Stimulated activated CD4-positive, alpha-beta T cell treated with anti-CD3 and anti-CD28 coated beads, Interleukin-12 subunit alpha, Interleukin-12 subunit beta, amount 100 ng/mL, for 4 hours (primary cell): ENCODE results near the gene IFI44L.

Experiments used
- DNase-seq: peaks from one replicate; pipeline ENCODE4 v3.0.0-alpha.2; 2020

The IFI44L gene

DNA sequence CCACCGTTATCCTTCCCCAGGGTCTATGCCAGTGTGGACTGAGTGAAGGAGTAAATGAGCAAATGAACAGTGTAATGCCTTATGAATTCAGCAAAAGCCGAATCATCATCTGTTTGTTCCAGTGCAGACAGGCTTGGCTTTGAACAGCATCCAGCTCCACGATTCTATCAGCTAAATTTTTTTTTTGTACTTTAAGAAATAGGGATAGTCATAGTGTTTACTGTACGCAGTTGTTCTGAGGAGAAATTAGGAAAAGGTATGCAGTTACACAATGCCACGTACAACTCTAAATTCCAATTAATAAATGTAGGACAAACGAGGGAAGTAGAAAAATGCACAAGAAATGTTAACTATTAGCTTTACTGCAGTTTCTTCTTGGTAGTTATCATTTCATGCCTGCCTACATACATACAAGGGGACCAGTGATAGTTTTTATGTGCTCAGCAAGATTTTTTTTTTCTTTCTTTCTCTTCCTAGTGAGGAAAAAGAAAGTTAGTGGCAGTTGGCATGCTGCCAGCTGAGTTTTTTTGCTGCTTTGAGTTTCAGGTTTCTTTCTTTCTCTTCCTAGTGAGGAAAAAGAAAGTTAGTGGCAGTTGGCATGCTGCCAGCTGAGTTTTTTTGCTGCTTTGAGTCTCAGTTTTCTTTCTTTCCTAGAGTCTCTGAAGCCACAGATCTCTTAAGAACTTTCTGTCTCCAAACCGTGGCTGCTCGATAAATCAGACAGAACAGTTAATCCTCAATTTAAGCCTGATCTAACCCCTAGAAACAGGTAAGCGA, at the start of gene IFI44L:
Gene IFI44L (plus strand): TSS at position 646 of the 777 bp plus-strand sequence. CDS start 7,468 bp downstream, outside the sequence.
- peak; percentile 61 for DNase-seq

DNA sequence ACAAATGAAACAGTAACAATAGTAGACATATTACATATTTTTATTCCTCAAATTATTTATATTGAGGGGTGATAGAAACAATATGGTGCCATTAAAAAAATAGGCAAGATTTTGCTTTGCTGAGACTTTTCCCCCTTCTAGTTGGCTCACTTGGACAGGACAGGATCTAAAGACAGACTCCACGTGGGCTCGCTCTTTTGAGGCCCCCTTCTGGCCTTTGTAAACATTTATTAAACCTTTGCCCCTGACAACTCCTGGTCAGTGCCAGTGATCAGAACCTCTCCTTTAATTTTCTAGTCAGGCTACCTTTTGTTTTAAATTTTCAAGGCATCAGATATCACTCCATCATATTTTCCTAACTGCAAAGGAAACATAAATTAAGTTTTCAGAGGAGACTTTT, 49.7 kb upstream of the IFI44L start:
- no peak for DNase-seq

DNA sequence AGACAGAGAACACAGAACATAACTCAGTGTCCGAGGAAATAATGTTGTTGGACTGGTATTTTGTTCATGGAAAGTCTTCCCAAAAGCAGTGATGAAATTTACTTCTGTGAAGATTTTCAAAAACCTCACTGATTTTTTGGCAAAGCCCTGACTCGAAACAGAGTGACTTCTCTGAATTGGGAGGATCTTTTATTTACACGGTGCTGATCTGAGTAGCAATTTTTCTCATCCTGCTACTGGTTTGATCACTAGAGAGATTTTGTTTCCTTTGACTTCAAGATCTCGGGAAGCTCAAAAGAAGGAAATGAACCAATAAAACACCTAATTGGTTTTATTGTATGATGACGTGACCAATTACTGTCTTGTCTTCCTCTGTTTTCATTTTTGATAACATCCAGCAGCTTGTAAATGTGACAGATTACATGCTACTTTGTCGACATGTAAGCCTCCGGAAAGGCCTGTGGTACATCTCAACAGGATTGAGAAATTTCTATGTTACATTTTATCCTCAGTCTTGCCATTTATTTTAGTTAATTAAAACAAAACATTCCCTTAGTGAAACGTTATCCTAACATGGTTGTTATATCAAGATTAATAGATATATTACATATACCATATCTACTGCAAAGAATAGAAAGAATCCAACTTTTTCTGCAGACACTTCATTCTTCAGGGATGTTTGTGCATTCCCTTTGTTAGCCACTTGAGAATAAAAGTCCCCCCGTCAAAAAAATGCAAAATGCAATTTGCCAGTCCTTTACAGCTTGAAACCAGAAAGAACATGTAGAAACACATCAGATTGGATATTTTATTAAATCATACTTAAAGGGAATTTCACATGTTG, 42.8 kb upstream of the IFI44L start:
- no peak for DNase-seq

DNA sequence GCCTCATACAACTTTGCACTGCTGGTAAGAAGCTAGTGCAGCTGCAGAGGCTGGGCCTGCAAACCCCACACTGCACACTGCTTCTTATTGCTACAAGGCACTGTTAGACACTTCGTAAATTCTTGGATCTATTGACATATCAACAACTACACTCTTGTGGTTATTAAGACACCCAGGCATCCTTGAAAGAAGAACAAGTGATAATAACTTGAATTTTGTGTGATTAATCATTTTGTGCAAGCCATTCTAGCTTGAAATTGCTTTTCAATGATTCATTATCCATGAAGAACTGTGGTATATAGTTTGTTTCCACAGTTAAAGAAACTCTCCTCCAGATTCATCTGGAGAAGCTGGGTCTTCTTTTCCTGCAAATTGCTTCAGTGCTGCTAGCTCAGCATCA, 33.7 kb upstream of the IFI44L start:
- no peak for DNase-seq

DNA sequence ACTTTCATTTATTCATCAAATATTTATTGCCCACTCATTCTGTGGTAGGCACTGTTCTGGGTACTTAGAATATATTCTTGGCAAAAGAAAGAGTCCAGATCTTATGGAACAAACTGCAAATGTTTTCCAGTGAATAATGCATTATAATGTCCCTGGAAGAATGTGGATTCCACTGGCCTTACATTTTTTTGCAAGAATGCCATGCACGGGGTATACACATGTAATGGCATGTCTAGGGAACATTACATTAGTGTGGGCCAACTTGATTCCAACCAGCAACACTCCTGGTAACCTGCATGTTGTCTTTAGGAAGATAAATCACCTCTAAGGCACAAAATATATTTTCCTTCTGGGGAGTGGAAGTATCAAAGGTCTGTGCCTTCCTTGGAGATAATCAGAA, 33.0 kb upstream of the IFI44L start:
- DNase-seq, result no peak

DNA sequence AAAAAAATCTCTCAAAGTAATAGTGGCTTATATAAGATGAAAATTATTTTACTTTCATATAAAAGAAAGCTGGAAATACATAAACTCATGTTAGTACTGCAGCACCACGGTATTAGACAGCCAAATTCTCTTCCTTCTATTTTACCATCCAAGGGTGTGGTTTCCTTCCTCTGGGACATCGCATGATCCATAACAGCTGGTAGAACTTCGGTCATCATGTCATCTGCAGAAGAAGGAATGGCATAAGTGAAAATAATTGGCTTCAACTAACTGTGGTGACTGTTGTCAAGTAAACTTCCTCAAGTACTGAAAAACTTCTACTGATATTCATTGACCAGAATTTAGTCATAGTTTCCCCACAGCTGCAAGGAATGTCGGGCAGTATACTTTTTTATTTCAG, 28.3 kb upstream of the IFI44L start:
- DNase-seq, result no peak

DNA sequence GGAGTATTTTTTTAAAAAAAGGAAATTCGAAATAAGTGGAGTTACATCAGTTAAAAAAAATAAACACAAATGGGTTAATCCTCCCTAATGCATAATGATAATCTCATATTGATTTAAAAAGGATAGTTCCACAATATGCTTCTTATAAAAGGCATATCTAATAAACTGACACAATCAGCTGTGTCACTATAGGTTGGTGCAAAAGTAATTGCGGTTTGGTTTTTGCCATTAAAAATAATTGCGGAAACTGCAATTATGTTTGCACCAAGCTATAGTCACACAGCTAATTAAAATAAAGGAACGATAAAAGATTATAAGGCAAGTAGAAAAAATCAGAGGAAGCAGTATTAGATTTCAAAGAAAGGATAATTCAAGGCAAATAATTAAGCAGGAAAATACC, 21.0 kb upstream of the IFI44L start:
- DNase-seq, result no peak

DNA sequence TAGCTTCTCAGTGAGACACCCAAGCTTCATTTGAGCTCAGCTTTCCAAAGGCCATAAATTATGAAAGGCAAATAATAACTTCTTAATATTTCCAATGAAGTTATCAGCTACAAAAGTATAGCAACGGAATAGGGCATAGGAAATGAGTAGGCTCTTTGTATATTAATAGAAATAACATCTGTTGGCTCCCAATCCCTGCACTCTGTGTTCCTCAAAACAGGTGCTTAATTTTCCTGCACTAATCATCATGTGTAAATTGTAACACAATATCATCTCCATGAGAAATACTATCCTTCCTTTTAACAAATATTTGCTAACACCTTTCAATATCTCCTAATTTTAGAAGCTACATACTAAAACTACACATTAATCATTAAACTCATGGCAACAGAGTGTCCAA, 19.2 kb upstream of the IFI44L start:
- no peak for DNase-seq

DNA sequence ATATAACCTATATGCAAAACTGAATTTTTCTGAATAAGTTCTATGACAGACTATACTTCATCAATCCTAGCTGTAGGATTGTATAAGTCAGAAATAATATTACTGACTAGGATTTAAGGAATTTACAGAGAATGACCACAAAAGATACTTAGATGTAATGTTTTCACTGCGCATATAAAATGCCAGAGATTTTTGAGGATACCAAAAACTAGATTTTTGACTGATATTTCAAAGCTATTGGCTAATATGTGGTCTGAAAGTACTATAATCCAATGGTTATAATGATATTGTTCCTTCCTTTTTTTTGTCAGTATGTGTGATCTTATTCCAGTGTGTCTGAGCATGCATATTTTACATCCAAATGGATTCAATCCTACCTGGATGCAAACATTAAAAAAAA, 17.0 kb upstream of the IFI44L start:
- DNase-seq, result no peak

DNA sequence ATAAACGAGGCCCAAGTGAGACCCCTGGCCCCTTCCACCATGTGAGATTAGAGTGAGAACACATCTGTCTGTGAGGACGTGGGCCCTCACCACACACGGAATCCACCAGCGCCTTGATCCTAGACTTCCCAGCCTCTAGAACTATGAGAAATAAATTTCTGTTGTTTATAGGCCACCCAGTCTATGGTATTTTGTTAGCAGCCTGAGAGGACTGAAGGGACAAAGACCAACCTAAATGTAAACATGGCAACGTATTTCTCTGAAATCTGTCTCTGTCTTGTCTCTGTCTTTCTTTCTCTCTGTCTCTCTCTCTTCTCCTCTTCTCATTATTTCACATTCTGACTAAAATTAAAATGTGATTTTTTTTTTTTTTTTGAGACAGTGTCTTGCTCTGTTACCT, 15.6 kb upstream of the IFI44L start:
- no peak for DNase-seq

DNA sequence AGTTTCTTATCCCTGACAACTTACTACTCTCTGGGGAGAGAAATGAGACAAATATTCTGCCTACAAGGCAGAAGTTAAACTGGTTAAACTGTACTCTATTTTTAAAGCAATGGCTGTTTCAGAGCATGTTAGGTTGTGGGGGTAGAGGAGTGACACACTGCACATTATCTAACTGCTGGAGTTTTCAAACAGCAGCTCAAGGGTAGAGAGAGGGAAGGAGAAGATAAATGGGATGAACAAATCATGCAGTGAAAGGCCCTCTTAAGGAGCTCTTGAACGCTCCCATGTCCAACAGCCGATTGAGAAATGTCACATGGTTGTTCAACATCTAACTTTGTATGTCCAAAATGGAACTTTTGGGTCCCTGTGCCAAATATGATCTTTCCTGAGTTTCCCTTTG, 14.0 kb upstream of the IFI44L start:
- DNase-seq, result no peak

DNA sequence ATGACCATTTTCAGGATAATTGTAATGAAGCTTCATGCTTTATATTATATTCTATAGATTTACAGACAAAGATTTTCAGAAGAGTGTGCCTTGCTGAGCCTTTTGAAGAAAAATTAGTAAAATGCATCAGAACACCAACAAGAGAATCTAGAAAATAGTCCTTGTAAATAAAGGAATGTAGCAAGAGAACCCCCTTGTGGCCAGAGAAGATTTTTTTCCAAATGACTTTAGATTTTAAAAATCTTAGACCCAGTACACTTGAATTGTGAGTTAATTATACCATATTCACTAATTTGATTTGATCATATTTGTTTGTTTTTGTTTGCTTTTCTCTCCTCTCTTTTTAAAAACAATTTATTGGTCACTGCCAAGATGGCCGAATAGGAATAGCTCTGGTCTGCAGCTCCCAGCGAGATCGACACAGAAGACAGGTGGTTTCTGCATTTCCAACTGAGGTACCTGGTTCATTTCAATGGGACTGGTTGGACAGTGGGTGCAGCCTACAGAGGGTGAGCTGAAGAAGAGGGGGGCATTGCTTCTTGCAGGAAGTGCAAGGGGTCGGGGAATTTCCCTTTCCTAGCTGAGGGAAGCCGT, 12.8 kb upstream of the IFI44L start:
- DNase-seq, result no peak

DNA sequence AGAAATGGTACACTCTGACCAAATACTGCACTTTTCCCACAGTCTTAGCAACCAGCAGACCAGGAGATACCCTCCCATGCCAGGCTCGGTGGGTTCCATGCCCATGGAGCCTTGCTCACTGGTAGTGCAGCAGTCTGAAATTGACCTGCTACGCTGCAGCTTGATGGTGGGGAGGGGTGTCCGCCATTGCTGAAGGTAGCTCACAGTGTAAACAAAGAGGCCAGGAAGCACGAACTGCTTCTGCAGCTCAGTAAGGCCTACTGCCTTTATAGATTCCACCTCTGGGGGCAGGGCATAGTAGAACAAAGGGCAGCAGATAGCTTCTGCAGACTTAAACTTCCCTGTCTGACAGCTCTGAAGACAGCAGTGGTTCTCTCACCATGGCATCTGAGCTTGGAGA, 12.3 kb upstream of the IFI44L start:
- DNase-seq, result no peak

DNA sequence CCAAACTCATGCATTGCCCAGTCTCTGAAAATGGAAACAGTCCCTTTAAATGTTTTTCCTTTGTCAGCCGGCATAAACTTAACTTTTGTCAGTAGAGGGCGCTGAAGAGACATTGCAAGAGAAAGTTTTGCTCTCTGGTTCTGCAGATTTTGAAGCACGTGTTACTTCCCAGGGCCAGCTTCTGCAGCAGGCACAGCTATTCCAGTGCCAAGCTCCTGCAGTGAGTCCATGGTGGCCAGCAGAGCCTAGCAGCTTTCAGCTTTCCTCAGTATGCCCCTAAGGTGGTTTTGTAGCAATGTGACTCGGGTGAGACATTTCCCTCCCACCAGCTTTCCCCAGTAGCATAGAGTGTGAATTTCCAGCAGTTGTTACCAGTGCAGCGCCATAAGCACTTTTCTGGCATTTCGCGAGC, 2.6 kb upstream of the IFI44L start:
- DNase-seq, result peak; percentile 5

DNA sequence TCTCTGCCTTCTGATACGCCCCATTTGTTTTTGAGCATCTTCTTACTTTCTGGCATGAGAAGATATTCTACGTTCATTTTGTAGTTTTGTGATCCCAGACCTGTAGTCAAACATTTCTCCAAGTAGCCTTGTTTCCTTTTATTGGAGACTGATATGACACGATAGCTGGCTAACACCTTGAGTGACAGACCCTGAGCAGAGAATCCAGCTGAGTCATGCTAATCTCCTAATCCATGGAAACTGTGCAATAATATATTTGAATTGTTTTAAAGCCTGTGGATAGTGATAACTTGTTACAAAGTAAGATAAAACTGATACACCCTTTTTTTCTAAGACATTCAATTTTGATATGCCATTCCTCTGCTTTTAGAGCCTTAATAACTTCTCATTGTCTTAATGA, 1.2 kb upstream of the IFI44L start:
- no peak for DNase-seq

DNA sequence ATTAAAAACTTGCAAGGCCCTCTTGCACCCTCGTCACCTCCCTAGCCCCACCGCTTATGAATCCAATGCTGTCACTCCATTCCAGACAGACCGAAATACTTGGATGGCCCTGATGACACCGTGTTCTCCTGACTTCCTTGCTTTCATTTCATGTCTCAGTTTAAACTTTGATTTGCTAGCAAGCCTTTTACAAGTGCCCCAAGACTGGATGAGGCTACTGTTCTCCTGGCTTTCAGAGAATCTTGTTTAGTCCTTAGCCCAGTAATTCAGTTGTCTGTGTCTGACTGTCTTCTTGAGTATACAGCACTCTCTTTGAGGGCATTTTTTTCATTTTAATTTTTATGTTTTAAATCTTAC, 824 bp upstream of the IFI44L start:
- DNase-seq, result no peak

DNA sequence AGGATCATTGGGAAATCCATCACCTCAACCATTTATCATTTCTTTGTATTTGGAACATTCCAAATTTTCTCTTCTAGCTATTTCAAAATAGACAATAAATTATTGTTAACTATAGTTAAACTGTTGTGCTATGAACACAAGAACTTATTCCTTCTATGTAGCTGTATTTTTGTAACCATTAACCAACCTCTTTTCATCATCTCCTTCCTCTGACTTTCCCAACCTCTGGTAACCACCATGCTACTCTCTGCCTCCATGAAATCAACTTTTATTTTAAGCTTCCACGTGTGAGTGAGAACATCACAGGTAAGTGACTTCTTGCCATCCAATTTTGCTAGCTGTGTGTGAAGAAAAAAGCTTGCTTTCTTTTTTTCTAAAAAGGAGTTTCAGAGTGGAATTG, 418 bp downstream of the IFI44L start:
- no peak for DNase-seq

DNA sequence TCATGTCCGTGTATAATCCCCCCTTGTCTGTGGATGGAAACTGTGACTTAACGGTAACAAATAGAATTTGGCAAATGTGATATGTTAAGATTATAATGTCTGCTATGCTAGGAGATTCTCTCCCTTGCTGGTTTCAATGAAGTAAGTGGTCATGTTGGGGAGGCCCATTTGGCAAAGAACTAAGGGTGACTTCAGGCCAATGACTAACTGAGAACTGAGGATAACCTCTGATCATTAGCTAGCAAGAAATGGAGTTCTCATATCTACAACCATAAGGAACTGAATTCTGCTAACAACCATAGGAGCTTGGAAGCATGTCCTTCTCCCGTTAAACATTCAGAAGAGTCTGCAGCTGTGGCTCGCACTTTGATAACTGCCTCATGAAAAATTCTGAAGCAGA, 2.3 kb downstream of the IFI44L start:
- DNase-seq, result no peak

DNA sequence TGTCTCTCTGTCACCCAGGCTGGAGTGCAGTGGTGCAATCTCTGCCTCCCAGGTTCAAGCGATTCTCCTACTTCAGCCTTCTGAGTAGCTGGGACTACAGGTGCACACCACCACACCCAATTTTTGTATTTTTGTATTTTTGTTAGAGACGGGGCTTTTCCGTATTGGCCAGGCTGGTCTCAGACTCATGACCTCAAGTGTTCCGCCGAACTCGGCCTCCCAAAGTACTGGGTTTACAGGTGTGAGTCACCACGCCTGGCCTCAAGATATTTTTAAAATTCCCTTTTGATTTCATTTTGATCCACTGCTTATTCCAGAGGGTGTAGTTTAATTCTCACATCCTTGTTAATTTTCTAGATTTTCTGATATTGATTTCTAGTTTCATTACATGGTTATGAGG, 3.8 kb downstream of the IFI44L start:
- DNase-seq, result no peak

DNA sequence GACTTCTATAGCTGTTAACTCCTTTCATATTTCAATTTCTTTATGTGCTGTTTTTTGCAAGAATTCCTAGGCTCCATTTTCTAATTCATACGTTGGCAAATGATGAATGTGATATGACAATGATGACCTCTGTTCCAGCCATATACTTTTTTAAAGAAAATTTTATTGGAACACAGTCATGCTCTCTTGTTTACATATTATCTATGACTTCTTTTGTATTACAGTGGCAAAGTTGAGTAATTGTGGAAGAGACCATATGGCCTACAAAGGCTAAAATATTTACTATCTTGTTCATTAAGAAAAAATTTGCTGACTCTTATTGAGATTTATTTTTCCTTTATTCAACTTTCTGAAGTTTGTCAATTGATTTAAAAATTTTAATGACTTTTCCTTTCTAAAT, 7.1 kb downstream of the IFI44L start:
- DNase-seq, result no peak

DNA sequence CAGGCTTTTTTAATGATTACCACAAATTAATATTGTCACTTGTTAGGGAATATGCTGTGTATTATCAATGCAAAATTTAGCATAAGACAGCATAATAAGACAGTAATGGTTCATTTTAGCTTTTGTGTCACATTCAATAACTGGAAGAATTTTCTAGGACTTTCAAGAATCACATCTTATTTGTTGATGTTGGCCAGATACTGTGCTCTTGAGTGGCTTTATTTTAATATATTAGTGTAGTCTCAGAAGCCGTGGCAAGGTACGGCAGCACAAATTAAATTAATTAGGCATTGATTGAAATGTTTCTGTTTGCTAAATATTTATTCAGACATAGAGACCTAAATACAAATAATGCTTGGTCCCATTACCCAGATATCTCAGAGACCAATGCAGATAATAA, 10.4 kb downstream of the IFI44L start:
- no peak for DNase-seq

DNA sequence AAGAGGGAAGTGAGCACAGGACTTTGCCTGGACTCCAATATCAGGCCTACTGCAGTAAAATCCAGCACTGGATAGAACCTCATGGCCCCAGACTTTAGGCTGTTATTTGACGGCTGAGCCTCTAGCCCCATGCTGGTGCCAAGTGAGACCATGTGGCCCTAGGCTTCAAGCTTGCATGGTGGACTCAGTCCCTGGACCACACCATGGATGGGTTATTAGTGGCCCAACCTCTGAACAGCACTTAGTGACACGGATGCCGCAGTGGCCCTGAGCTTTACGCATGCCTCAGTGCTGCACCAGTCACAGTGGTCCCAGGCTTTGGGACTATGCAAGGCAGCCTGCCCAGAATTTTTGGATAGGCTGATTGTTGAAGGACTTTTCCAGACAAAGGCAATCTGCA, 13.0 kb downstream of the IFI44L start:
- no peak for DNase-seq

DNA sequence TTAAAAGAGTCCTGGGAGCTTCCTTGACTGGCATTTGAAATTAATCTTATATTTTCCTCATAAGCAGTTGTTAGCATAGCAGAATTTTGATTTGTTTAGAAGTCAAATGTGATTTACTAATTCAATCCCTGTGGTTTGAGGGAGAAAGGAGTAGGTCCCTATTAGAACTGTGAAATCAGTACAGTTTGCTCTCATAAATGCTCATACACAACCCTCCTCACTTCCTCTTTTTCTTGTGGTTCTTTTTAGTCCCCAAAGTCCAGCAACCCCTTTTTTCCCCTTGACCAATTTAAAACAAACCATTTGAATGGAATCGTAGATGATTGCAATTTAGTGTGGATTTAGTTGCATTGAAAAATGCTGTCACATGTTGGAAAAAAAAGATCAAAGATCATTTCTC, 20.2 kb downstream of the IFI44L start:
- DNase-seq, result no peak

DNA sequence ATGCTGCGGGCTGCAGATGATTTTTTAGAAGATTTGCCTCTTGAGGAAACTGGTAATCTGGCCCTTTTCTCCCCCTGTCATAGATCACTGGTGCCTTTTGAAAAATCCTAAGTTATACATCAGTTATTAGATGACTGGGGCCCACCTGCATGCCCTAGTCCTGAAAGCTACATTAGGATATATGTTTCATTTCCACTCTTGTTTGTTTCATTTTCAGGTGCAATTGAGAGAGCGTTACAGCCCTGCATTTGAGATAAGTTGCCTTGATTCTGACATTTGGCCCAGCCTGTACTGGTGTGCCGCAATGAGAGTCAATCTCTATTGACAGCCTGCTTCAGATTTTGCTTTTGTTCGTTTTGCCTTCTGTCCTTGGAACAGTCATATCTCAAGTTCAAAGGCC, 21.3 kb downstream of the IFI44L start:
- no peak for DNase-seq
